ENCODE results near the gene NUFIP1. TPM values are rescaled to one million over a fixed set of nuclear protein-coding genes. Genes with fewer than 3 reads are reported as not detected.

Gene NUFIP1
- total and polyA plus RNA-seq, 8 donors: 3.2 to 12.0 (median 11.5) TPM

DNA sequence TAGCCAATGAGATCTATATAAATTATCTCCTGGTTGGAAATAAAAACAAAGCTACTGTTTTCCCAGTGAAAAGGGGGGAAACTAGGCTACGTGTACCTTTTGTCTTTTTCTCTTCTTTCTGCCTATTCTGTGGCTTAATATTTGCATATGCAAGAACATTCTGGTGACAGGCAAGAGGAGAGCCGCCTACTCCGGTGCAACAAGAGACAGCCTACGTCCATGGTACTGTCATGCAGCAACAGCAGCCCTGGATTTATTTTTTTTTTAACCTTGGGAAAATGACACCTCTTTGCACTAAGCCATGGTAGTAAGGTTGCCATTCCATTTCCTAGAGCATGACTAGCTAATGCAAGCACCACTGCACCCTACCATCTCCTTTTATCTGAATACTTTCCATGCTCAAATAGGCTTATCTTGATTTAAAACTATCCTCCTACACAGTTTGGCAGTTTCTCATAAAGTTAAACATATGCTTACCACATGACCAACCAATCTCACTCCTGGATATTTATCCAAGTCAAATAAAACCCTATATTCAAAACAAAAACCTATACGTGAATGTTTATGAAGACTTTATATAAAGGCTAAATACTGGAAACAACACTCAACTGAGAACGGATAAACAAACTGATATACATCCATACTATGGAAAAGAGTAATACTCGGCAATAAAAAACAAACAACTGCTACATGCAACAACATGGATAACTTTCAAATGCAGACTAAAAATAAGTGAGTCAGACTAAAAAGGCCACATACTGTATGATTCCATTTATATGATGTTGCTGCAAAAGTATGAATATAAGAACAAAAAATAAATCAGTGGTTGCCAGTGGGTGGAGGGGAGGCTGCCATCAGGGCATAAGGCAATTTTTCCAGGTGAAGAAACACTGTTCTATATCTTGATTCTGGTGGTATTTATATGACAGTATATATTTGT is 17.3 kb downstream of the NUFIP1 start:
- no peaks in the 10 kb centered on the region for H3K27me3 ChIP-seq
- DNase-seq: no peak
- peaks cover 0 to 4% of the 10 kb centered on the region in 2 donors for H3K36me3 ChIP-seq
- TF ChIP-seq, protein P1, sequence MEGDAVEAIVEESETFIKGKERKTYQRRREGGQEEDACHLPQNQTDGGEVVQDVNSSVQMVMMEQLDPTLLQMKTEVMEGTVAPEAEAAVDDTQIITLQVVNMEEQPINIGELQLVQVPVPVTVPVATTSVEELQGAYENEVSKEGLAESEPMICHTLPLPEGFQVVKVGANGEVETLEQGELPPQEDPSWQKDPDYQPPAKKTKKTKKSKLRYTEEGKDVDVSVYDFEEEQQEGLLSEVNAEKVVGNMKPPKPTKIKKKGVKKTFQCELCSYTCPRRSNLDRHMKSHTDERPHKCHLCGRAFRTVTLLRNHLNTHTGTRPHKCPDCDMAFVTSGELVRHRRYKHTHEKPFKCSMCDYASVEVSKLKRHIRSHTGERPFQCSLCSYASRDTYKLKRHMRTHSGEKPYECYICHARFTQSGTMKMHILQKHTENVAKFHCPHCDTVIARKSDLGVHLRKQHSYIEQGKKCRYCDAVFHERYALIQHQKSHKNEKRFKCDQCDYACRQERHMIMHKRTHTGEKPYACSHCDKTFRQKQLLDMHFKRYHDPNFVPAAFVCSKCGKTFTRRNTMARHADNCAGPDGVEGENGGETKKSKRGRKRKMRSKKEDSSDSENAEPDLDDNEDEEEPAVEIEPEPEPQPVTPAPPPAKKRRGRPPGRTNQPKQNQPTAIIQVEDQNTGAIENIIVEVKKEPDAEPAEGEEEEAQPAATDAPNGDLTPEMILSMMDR (IDR thresholded peaks at IDR 0.05): no peak
- H3K4me1 ChIP-seq: peaks cover 0 to 35% of the 10 kb centered on the region in 2 donors
- intact Hi-C loops (cut with DNase I): loop anchor here in 1 of 2 donors (10.0 kb wide), 1 partner anchor 487 kb away; no protein-coding TSS in a partner anchor
- no peak for ATAC-seq
- no peak overlapping the region for H3K27ac ChIP-seq
- no peaks in the 10 kb centered on the region for H3K9me3 ChIP-seq
- H3K4me3 ChIP-seq: no peak overlapping the region

DNA sequence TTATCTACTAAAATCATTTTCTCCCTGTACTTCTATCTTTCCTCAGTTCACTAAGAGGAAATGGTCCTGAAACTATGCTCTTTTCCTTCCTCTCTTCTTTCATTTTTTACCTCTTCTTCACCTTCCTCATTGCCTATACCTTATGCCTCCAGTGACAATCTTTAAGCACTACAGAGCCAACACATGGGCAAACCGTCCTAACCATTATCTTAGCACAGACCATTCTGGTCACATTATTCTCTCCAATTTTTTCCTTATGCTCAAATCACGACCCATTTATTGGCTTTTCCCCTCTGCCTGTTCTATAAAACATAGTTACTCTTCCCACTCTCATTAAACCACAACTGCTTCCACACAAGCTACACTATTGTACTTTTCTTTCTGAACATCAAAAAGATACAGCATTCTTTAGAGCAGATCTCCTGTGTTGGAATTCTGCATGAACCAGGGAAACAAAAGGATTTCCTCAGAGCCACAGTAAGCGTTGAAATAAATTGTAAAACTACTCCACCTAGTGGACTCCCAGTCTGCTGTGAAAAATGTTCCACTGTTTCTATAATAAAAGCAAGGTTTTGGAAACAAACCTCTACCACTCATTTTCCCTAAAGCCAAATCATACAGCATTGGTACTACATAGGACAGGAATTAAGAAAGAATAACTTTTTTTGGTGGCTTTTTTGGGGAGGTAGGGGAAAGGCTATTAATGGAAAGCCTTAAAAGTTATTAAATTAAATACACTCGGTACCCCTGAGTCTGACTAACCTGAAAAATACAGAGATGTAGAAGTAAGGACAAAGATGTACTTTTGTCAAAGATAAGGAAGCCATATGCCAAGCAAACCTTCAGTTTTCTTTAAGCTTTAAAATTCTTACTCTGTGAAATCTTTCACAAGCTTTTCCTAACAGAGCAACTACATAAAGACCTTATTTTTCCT is 19.5 kb downstream of the NUFIP1 start:
- Histone ChIP-seq H3K27ac (no peak overlapping the region), H3K36me3 (peaks cover 0 to 18% of the 10 kb centered on the region in 2 donors), H3K4me3 (no peak overlapping the region), H3K9me3 (no peaks in the 10 kb centered on the region), H3K4me1 (peaks cover 0 to 35% of the 10 kb centered on the region in 2 donors), H3K27me3 (no peaks in the 10 kb centered on the region)
- ATAC-seq: peak; percentile 80
- intact Hi-C loops (cut with DNase I): loop anchor here in 1 of 2 donors (10.0 kb wide), 1 partner anchor 485 kb away; no protein-coding TSS in a partner anchor
- DNase-seq: peak in 2 of 4 donors; percentile 42 to 63
- TF ChIP-seq, protein P1 (IDR thresholded peaks at IDR 0.05): peak; percentile 57 to 72

DNA sequence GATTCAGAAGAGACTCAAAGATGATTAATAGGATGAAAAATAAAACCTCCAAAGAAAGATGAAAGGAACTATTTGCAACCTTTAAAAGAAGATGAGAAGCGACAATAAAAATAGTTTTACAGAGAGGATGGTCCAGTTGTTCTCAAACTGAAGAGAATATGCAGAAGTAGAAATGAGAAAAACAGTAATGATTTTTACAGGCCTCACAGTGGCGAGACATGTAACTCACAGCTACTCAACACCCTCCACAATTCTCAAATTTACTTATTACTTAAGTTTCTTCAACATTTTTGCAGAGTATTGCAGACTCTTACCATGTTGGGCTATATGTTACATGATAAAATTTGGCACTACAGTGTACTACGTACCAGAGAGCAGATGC is 20.8 kb downstream of the NUFIP1 start:
- H3K9me3 ChIP-seq: no peaks in the 10 kb centered on the region
- DNase-seq: no peak
- H3K27ac ChIP-seq: no peak overlapping the region
- peaks cover 0 to 22% of the 10 kb centered on the region in 2 donors for H3K4me1 ChIP-seq
- no peaks in the 10 kb centered on the region for H3K27me3 ChIP-seq
- peaks cover 0 to 26% of the 10 kb centered on the region in 2 donors for H3K36me3 ChIP-seq
- intact Hi-C loops (cut with DNase I): no loop called here
- TF ChIP-seq, protein P1 (IDR thresholded peaks at IDR 0.05): no peak
- H3K4me3 ChIP-seq: no peak overlapping the region
- ATAC-seq: no peak

DNA sequence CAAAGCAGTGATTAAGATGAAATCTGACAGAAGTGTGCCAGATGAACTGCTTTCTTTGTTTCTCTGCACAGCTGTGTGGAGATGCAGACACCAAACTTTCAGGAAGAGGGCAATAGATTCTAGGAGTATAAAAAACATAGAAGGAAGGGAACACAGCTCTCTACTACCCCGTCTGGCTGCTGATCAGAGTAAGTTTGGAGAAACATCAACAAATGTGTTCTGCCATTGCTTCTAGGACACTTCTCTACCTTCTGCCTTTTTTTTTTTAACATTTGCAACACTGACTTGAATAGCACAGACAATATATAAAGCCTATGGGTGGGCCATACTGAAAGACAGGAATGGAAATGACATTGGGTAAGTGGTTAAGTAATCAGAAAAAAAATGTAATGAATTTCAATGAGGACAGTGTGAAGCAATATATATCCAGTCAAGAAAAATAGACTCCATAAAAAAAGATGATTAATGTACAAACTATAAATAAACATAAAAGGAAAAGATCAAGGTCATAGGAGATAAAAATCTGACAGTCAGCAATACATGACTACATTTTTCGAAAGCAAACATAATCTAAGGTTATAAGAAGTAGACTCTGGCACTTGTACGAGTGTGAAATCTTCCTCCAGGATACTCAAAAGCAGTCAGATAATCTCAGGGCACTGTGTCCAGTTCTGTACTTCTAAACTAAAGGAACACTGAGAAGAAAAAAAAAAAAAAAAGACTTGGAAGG is 21.4 kb downstream of the NUFIP1 start:
- Histone ChIP-seq H3K4me3 (no peak overlapping the region), H3K27me3 (no peaks in the 10 kb centered on the region), H3K27ac (no peak overlapping the region), H3K4me1 (peaks cover 0 to 17% of the 10 kb centered on the region in 2 donors), H3K36me3 (peaks cover 0 to 31% of the 10 kb centered on the region in 2 donors), H3K9me3 (peaks cover 0 to 3% of the 10 kb centered on the region in 2 donors)
- peak; percentile 54 for ATAC-seq
- intact Hi-C loops (cut with DNase I): no loop called here
- DNase-seq: no peak
- TF ChIP-seq, protein P1 (IDR thresholded peaks at IDR 0.05): no peak
